GM23338 (cell line): Measurements from ENCODE around the gene OR2B2. TPM values are rescaled to one million over a fixed set of nuclear protein-coding genes. Genes with fewer than 3 reads are reported as not detected.

Experiments
- ATAC-seq: fragments of 200-7000 bp; cut with Tn5 transposase; 3 replicates; pipeline ENCODE4 v1.9.1; 2020
- DNase-seq: peaks from one replicate; pipeline ENCODE4 v3.0.0-alpha.2; 2015; ENCODE audit warnings: low spot score
- H2AFZ ChIP-seq: fragments of 200-600 bp; sonication (generic); 2 replicates; pipeline ENCODE4 v1.8.0; 2016; ENCODE audit warnings: antibody characterized with exemption, mild to moderate bottlenecking, moderate library complexity
- H3F3A ChIP-seq: fragments of 200-600 bp; sonication (generic); replicated peaks from 2 replicates; pipeline ENCODE4 v1.8.0; 2017; ENCODE audit warnings: antibody characterized with exemption, mixed run types, low read depth
- H3K27ac ChIP-seq: fragments of 200-600 bp; sonication (generic); 2 replicates; pipeline ENCODE4 v1.6.1; 2016; ENCODE audit warnings: low read depth
- H3K27me3 ChIP-seq: fragments of 200-600 bp; sonication (generic); 2 replicates; pipeline ENCODE4 v1.8.0; 2016; ENCODE audit warnings: mild to moderate bottlenecking, mixed run types, moderate library complexity; ENCODE audit not compliant: insufficient read depth
- H3K36me3 ChIP-seq: fragments of 200-600 bp; sonication (generic); 2 replicates; pipeline ENCODE4 v1.8.0; 2016; ENCODE audit warnings: mild to moderate bottlenecking; ENCODE audit not compliant: insufficient read depth
- H3K4me1 ChIP-seq: fragments of 200-600 bp; sonication (generic); 2 replicates; pipeline ENCODE4 v1.8.0; 2016; ENCODE audit warnings: mild to moderate bottlenecking, moderate library complexity; ENCODE audit not compliant: insufficient read depth
- H3K4me2 ChIP-seq: fragments of 200-600 bp; sonication (generic); 2 replicates; pipeline ENCODE4 v1.7.1; 2017; ENCODE audit warnings: mixed run types
- H3K4me3 ChIP-seq: fragments of 200-600 bp; sonication (generic); 2 replicates; pipeline ENCODE4 v1.6.1; 2016; ENCODE audit warnings: mixed run types
- H3K79me2 ChIP-seq: fragments of 200-600 bp; sonication (generic); replicated peaks from 2 replicates; pipeline ENCODE4 v1.8.0; 2017; ENCODE audit warnings: mild to moderate bottlenecking; ENCODE audit not compliant: insufficient read depth
- H3K9me2 ChIP-seq: fragments of 200-600 bp; sonication (generic); 2 replicates; pipeline ENCODE4 v1.8.0; 2017; ENCODE audit not compliant: insufficient read depth
- H4K20me1 ChIP-seq: fragments of 200-600 bp; sonication (generic); replicated peaks from 2 replicates; pipeline ENCODE4 v1.8.0; 2017; ENCODE audit warnings: mild to moderate bottlenecking; ENCODE audit not compliant: insufficient read depth
- H3K27ac Mint-ChIP-seq: 2 replicates; pipeline ENCODE4 v1.8.0; 2020; ENCODE audit warnings: inconsistent platforms, mild to moderate bottlenecking, moderate library complexity, mixed read lengths
- H3K27me3 Mint-ChIP-seq: 3 replicates; pipeline ENCODE4 v1.8.0; 2022; ENCODE audit warnings: low read depth, mild to moderate bottlenecking, moderate library complexity, mixed read lengths, inconsistent platforms; ENCODE audit not compliant: insufficient read depth, poor library complexity
- H3K36me3 Mint-ChIP-seq: 3 replicates; pipeline ENCODE4 v1.8.0; 2021; ENCODE audit warnings: low read depth, mild to moderate bottlenecking, inconsistent platforms, moderate library complexity, mixed read lengths
- H3K4me1 Mint-ChIP-seq: 3 replicates; pipeline ENCODE4 v1.8.0; 2020; ENCODE audit warnings: mild to moderate bottlenecking, inconsistent platforms, mixed read lengths
- H3K4me3 Mint-ChIP-seq: 3 replicates; pipeline ENCODE4 v1.8.0; 2021; ENCODE audit warnings: moderate library complexity, mild to moderate bottlenecking, inconsistent platforms, mixed read lengths
- H3K9me3 Mint-ChIP-seq: 3 replicates; pipeline ENCODE4 v1.8.0; 2020; ENCODE audit warnings: moderate library complexity, mild to moderate bottlenecking, inconsistent platforms, mixed read lengths
- CREB1 ChIP-seq: fragments of 250-450 bp; sonication (Bioruptor Pico); IDR thresholded peaks from 2 replicates; pipeline ENCODE4 v1.5.0; 2020; ENCODE audit warnings: low read depth, mild to moderate bottlenecking, moderate library complexity
- CTCF ChIP-seq, 2 experiments: fragments of 200-600 bp in 1 of 2; sonication (generic) in 1 of 2; conservative IDR thresholded peaks; 2 replicates each; pipeline versions ENCODE4 v1.5.1 to v1.6.1; 2016 to 2017; ENCODE audit warnings: antibody characterized with exemption in 2 of 2, low read depth in 2 of 2, mild to moderate bottlenecking in 2 of 2, moderate library complexity in 1 of 2
- EZH2 ChIP-seq: fragments of 200-600 bp; sonication (generic); IDR thresholded peaks from one replicate; pipeline ENCODE4 v1.8.0; 2017; ENCODE audit warnings: antibody characterized with exemption, mild to moderate bottlenecking, low read depth; ENCODE audit not compliant: unreplicated experiment
- EZH2phosphoT487 ChIP-seq: fragments of 200-600 bp; sonication (generic); IDR thresholded peaks from one replicate; pipeline ENCODE4 v1.8.1; 2018; ENCODE audit warnings: antibody characterized with exemption; ENCODE audit not compliant: unreplicated experiment
- JUNB ChIP-seq: IDR thresholded peaks from one replicate; pipeline ENCODE4 v1.6.1; 2016; ENCODE audit warnings: antibody characterized with exemption; ENCODE audit not compliant: unreplicated experiment
- NANOG ChIP-seq: IDR thresholded peaks from 2 replicates; pipeline ENCODE4 v1.6.1; 2016; ENCODE audit warnings: antibody characterized with exemption, borderline replicate concordance
- POLR2AphosphoS5 ChIP-seq: IDR thresholded peaks from 2 replicates; pipeline ENCODE4 v1.6.1; 2016; ENCODE audit warnings: antibody characterized with exemption, low read depth
- STAT1 ChIP-seq: IDR thresholded peaks from one replicate; pipeline ENCODE4 v1.6.1; 2016; ENCODE audit warnings: antibody characterized with exemption; ENCODE audit not compliant: unreplicated experiment
- ZNF114 ChIP-seq: fragments of 250-450 bp; sonication (Bioruptor Pico); IDR thresholded peaks from 2 replicates; pipeline ENCODE4 v1.5.0; 2020; ENCODE audit warnings: mild to moderate bottlenecking, moderate library complexity
- ZNF331 ChIP-seq: fragments of 250-450 bp; sonication (Bioruptor Pico); IDR thresholded peaks from 2 replicates; pipeline ENCODE4 v1.5.0; 2020; ENCODE audit warnings: low read depth, mild to moderate bottlenecking, moderate library complexity
- ZNF462 ChIP-seq: fragments of 250-450 bp; sonication (Bioruptor Pico); IDR thresholded peaks from 2 replicates; pipeline ENCODE4 v1.5.0; 2020; ENCODE audit warnings: mild to moderate bottlenecking, moderate library complexity
- polyA plus RNA-seq: library from polyadenylated mRNA; unstranded; fragments of >200 nt; fragmentation: Nextera tagmentation; extraction: Ambion mirVana; gene quantifications from 2 replicates; pipeline ENCODE4 v1.2.1, GENCODE V29; 2016
- total RNA-seq: library from RNA; depleted of rRNA; stranded (reverse); fragments of >200 nt; shearing (Covaris generic); gene quantifications from 2 replicates; pipeline ENCODE4 v1.2.3, GENCODE V29; 2014

The OR2B2 gene
- total and polyA plus RNA-seq, 2 experiments from 2014 or later: 0.38 TPM; not detected in 1

GRCh38 chr6:27867945-27868300, 44.3 kb downstream of the OR2B2 start:
- TF ChIP-seq CTCF (conservative IDR thresholded peaks at IDR 0.05; ENCODE audit: low read depth in 2 of 2) (no peak), ZNF331 (CRISPR knock-in tag) (no peak), POLR2AphosphoS5 (no peak), EZH2phosphoT487 (no peak), JUNB (no peak), EZH2 (no peak), CREB1 (CRISPR knock-in tag) (no peak), ZNF462 (CRISPR knock-in tag) (no peak), STAT1 (no peak), NANOG (no peak), ZNF114 (CRISPR knock-in tag) (no peak)
- peak overlapping the region; percentile 78 for H3K4me3 ChIP-seq
- H2AFZ ChIP-seq: no peak overlapping the region

More at GRCh38 chr6:27867945-27868300, 44.3 kb downstream of the OR2B2 start:
- H3K36me3 ChIP-seq: no peaks in the 10 kb centered on the region
- peaks cover 24% of the 10 kb centered on the region for H3K4me1 Mint-ChIP-seq
- no peaks in the 10 kb centered on the region for H3K9me2 ChIP-seq
- 0 out of 2 replicates have a peak, but pooled peaks cover 3% of the 10 kb centered on the region for H3K4me1 ChIP-seq
- no peak for DNase-seq
- peak overlapping the region; percentile 100 for H3K27ac Mint-ChIP-seq
- no peaks in the 10 kb centered on the region for H3K79me2 ChIP-seq
- peak overlapping the region; percentile 97 for H3K4me3 Mint-ChIP-seq
- peaks cover 33% of the 10 kb centered on the region for H3K9me3 Mint-ChIP-seq
- no peak for ATAC-seq
- no peaks in the 10 kb centered on the region for H4K20me1 ChIP-seq
- H3K4me2 ChIP-seq: peak overlapping the region; percentile 85
- H3K36me3 Mint-ChIP-seq: peaks cover 14% of the 10 kb centered on the region
- H3K27me3 Mint-ChIP-seq: peaks cover 55% of the 10 kb centered on the region
- peaks cover 12% of the 10 kb centered on the region for H3F3A ChIP-seq
- H3K27ac ChIP-seq: peak overlapping the region; percentile 99
- H3K27me3 ChIP-seq: no peaks in the 10 kb centered on the region
